Hematopoietic multipotent progenitor cell treated with erythropoietin and hydrocortisone succinate and interleukin-3 and kit ligand, for 4 days (in vitro differentiated cells): ENCODE results near the gene KLF3.

Source experiments
- DNase-seq: peaks from one replicate; pipeline ENCODE4 v3.0.0-alpha.2; 2015

The KLF3 gene

GRCh38 chr4:38745881-38746280 is 81.9 kb downstream of the KLF3 start:
- no peak for DNase-seq

- DNase-seq, result no peak
Measured at GRCh38 chr4:38747629-38748028, 83.6 kb downstream of the KLF3 start.

GRCh38 chr4:38749336-38749735 is 85.3 kb downstream of the KLF3 start:
- DNase-seq, result no peak
